Neural progenitor cell (in vitro differentiated cells): Measurements from ENCODE around the gene TBC1D2B.

Experiments used
- CTCF ChIP-seq: fragments of 200-600 bp; sonication (generic); IDR thresholded peaks from 2 replicates; pipeline ENCODE4 v1.5.1; 2017; ENCODE audit warnings: antibody characterized with exemption, mild to moderate bottlenecking
- EZH2 ChIP-seq: fragments of 200-600 bp; sonication (generic); IDR thresholded peaks from 2 replicates; pipeline ENCODE4 v1.6.1; 2017; ENCODE audit warnings: antibody characterized with exemption, mild to moderate bottlenecking, moderate library complexity
- EZH2phosphoT487 ChIP-seq: fragments of 200-600 bp; sonication (generic); IDR thresholded peaks from 2 replicates; pipeline ENCODE4 v1.6.1; 2017; ENCODE audit warnings: antibody characterized with exemption

- TF ChIP-seq EZH2phosphoT487 (no peak), CTCF (no peak), EZH2 (no peak)
These were observed 69.3 kb downstream of the TBC1D2B start for GRCh38 chr15:78007964-78008886.
